Left lung (tissue), 10 donors: ENCODE results near the gene PRKG1. TPM values are rescaled to one million over a fixed set of nuclear protein-coding genes. Genes with fewer than 3 reads are reported as not detected.

Source experiments
- ATAC-seq: fragments of 200-7000 bp; cut with Tn5 transposase; one replicate; pipeline ENCODE4 v1.9.1; 2020; ENCODE audit warnings: moderate library complexity
- DNase-seq, 4 donors: peaks; one replicate each; pipeline ENCODE4 v3.0.0-alpha.2; 2013 to 2020
- H3K27ac ChIP-seq, 2 donors: fragments of 200-600 bp; sonication (generic) in 1 of 2; one replicate each; pipeline versions ENCODE4 v1.5.0 to v1.8.0; 2020 to 2021
- H3K27me3 ChIP-seq, 2 donors: fragments of 200-600 bp; sonication (generic) in 1 of 2; one replicate each; pipeline versions ENCODE4 v1.5.0 to v1.8.0; 2020 to 2021
- H3K36me3 ChIP-seq, 2 donors: fragments of 200-600 bp; sonication (generic) in 1 of 2; one replicate each; pipeline versions ENCODE4 v1.5.0 to v1.8.0; 2020 to 2021
- H3K4me1 ChIP-seq, 2 donors: fragments of 200-600 bp; one replicate each; pipeline ENCODE4 v1.8.0; 2021
- H3K4me3 ChIP-seq, 2 donors: fragments of 200-600 bp; sonication (generic) in 1 of 2; one replicate each; pipeline versions ENCODE4 v1.5.0 to v1.8.0; 2020 to 2021; ENCODE audit warnings: mild to moderate bottlenecking in 1 of 2
- H3K9me3 ChIP-seq, 2 donors: fragments of 200-600 bp; sonication (generic) in 1 of 2; one replicate each; pipeline versions ENCODE4 v1.5.0 to v1.8.0; 2020 to 2021
- CTCF ChIP-seq, 2 donors: fragments of 200-600 bp; sonication (generic) in 1 of 2; IDR thresholded peaks; one replicate each; pipeline versions ENCODE4 v1.5.0 to v1.8.0; 2021; ENCODE audit warnings: antibody characterized with exemption in 2 of 2
- intact Hi-C, 2 donors: fragments of 100-400 bp; cut with DNase I; formaldehyde crosslinking; loops; one replicate each; pipeline versions ENCODE4 v1.11.2 to v1.14.2; 2022
- polyA plus RNA-seq, 6 donors: library from polyadenylated mRNA; unstranded; fragments of 120-200 nt; gene quantifications; one replicate each; pipeline ENCODE4 v1.2.1, GENCODE V29; 2013; ENCODE audit not compliant: insufficient read length in 6 of 6
- total RNA-seq, 2 donors: library from RNA; stranded (reverse); fragmentation: NEBNext Ultra II Directional; extraction: Animal tissue kit (Norgen Biotek cat#: 25700); gene quantifications; one replicate each; pipeline ENCODE4 v1.2.1, GENCODE V29; 2021
- donor health status: DM: no; HTN: yes; CAD: no.
- donor health status: DM: no; HTN: no; CAD: no.

PRKG1 gene
- total and polyA plus RNA-seq, 8 donors = 15.6 to 29.0 (median 17.8) TPM

- Histone ChIP-seq H3K9me3 (no peaks in the 10 kb centered on the region), H3K4me3 (no peak overlapping the region), H3K4me1 (no peaks in the 10 kb centered on the region), H3K27me3 (no peaks in the 10 kb centered on the region), H3K27ac (no peak overlapping the region), H3K36me3 (no peaks in the 10 kb centered on the region)
- TF ChIP-seq CTCF (IDR thresholded peaks at IDR 0.05) = no peak
- intact Hi-C loops = no loop called here
- ATAC-seq (no peak), DNase-seq (no peak)
These were observed 633.6 kb downstream of the PRKG1 start for GRCh38 chr10:51707821-51708424.

DNA sequence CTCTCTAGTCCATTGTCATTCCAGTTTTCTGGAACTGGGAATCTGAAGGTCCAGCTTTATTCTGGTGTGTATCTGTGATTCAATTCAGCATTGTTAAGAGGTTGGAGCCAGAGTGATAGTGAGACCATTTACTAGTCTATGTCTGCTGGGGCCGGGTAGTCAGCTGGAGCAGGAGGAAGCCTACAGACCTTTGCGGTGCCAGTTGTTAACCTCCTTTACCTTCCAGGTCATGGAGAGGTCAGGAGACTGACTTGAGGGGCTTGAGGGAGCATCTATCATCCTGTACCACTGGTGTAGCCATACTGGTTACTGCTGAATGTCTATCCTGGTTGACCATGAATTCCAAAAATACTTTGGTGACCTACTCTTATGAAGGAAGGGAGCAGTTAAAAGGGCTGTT lies 634.3 kb downstream of the PRKG1 start:
- no peak for DNase-seq
- Histone ChIP-seq H3K36me3 (no peaks in the 10 kb centered on the region), H3K4me1 (no peaks in the 10 kb centered on the region), H3K27ac (no peak overlapping the region), H3K9me3 (no peaks in the 10 kb centered on the region), H3K4me3 (no peak overlapping the region), H3K27me3 (no peaks in the 10 kb centered on the region)
- intact Hi-C loops = no loop called here
- TF ChIP-seq CTCF (IDR thresholded peaks at IDR 0.05) = no peak
- ATAC-seq = no peak

GRCh38 chr10:51709324-51709972 lies 635.2 kb downstream of the PRKG1 start:
- intact Hi-C loops = no loop called here
- Histone ChIP-seq H3K27ac (no peak overlapping the region), H3K36me3 (no peaks in the 10 kb centered on the region), H3K9me3 (no peaks in the 10 kb centered on the region), H3K27me3 (no peaks in the 10 kb centered on the region), H3K4me3 (no peak overlapping the region), H3K4me1 (no peaks in the 10 kb centered on the region)
- TF ChIP-seq CTCF (IDR thresholded peaks at IDR 0.05) = no peak
- DNase-seq (no peak), ATAC-seq (no peak)

DNA sequence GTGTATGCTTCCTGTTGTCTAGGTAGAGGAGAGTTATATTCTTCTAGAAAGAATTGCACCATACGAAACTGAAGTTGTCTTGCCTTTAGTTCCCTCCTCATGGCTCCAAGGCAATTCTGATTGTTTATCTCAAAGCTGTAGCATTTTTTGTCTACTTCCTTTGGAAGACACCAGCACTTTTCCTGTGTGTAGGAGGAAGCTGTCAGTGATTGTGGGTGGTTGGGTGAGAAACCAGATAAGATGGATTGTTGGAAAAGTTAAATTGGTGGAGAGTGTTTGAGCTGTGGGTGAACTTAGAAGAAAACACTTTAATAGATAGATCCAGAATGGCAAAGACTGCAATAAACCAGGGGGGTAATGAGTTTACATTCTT lies 637.2 kb downstream of the PRKG1 start:
- TF ChIP-seq CTCF (IDR thresholded peaks at IDR 0.05) = no peak

DNA sequence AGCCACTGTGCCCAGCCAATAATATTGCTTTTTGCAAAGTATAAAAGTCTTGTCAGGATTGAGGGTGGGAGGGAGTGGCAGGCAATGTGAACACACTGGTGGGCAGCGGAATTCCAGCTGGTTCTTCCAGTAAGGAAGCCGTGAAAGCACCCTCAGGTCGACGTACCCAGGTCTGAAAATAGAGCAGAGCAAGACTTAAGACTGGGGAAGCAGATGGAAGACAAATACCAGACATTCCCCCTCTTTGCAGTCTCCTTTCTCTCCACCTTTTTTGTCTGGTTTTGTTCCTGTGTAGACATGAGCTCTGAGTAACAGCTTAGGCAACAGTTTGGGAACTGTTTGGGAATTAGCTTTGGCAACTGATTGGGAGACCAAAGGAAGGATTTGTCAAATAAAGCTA lies 642.7 kb downstream of the PRKG1 start:
- no peak for TF ChIP-seq CTCF (IDR thresholded peaks at IDR 0.05)
- Histone ChIP-seq H3K4me3 (no peak overlapping the region), H3K9me3 (no peaks in the 10 kb centered on the region), H3K27ac (no peak overlapping the region), H3K27me3 (no peaks in the 10 kb centered on the region), H3K36me3 (no peaks in the 10 kb centered on the region), H3K4me1 (no peaks in the 10 kb centered on the region)
- intact Hi-C loops = no loop called here
- no peak for DNase-seq
- no peak for ATAC-seq

More for the DNA sequence above, 637.2 kb downstream of the PRKG1 start:
- Histone ChIP-seq H3K27ac (no peak overlapping the region), H3K4me3 (no peak overlapping the region), H3K36me3 (no peaks in the 10 kb centered on the region), H3K9me3 (no peaks in the 10 kb centered on the region), H3K27me3 (no peaks in the 10 kb centered on the region), H3K4me1 (no peaks in the 10 kb centered on the region)
- DNase-seq (no peak), ATAC-seq (no peak)
- intact Hi-C loops = no loop called here
